ENCODE data around the gene PAQR9.
"Not testable (repeated sequence)": the region's sequence is repeated elsewhere in the genome, so short reads cannot be mapped to it uniquely, and the experiment has no call there.

The PAQR9 gene

GRCh38 chr3:142999881-143000280 is 36.4 kb upstream of the PAQR9 start:
- DNase-seq (ENCODE audit: insufficient read length, low spot score) (no peak), FAIRE-seq (no peak)
- TF ChIP-seq PAX5 (IDR thresholded peaks at IDR 0.05; ENCODE audit: insufficient read depth, low read length, severe bottlenecking) (no peak), POU2F2 (IDR thresholded peaks at IDR 0.05; ENCODE audit: low read depth, low read length) (no peak), POLR2A (IDR thresholded peaks at IDR 0.05; ENCODE audit: low read depth, low read length) (no peak), POLR2AphosphoS5 (IDR thresholded peaks at IDR 0.05; ENCODE audit: low read depth, low read length) (no peak), TAF1 (IDR thresholded peaks at IDR 0.05; ENCODE audit: low read depth, low read length) (no peak), SPI1 (IDR thresholded peaks at IDR 0.05; ENCODE audit: low read depth, low read length) (no peak)

DNA sequence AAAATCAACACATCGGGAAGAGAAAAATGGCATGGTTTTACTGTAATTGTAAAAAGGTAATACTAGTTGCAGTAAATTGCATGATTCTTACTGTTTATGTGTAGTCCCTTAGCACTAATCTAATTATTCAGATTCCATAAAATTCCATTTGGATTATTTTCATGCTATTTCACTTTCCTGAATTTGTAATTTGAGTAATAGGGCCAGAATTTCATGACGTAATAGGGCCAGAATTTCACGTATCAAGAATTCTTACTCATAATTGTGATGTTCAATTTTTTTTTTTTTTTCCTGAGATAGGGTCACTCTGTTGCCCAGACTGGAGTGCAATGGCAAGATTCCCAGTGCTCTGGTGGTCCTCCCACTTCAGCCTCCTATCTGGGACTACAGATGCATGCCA is 35.0 kb upstream of the PAQR9 start:
- DNase-seq (ENCODE audit: insufficient read length, low spot score): no peak
- TF ChIP-seq POLR2AphosphoS5 (IDR thresholded peaks at IDR 0.05; ENCODE audit: low read depth, low read length): no peak
- TF ChIP-seq POU2F2 (IDR thresholded peaks at IDR 0.05; ENCODE audit: low read depth, low read length): no peak
- TF ChIP-seq PAX5 (IDR thresholded peaks at IDR 0.05; ENCODE audit: insufficient read depth, low read length, severe bottlenecking): no peak
- no peak for TF ChIP-seq SPI1 (IDR thresholded peaks at IDR 0.05; ENCODE audit: low read depth, low read length)
- TF ChIP-seq TAF1 (IDR thresholded peaks at IDR 0.05; ENCODE audit: low read depth, low read length): no peak
- no peak for TF ChIP-seq POLR2A (IDR thresholded peaks at IDR 0.05; ENCODE audit: low read depth, low read length)
- no peak for FAIRE-seq

- no peak for FAIRE-seq
- no peak for TF ChIP-seq TAF1 (IDR thresholded peaks at IDR 0.05; ENCODE audit: low read depth, low read length)
- TF ChIP-seq POLR2A (IDR thresholded peaks at IDR 0.05; ENCODE audit: low read depth, low read length): no peak
- TF ChIP-seq POLR2AphosphoS5 (IDR thresholded peaks at IDR 0.05; ENCODE audit: low read depth, low read length): no peak
- no peak for TF ChIP-seq SPI1 (IDR thresholded peaks at IDR 0.05; ENCODE audit: low read depth, low read length)
- no peak for TF ChIP-seq PAX5 (IDR thresholded peaks at IDR 0.05; ENCODE audit: insufficient read depth, low read length, severe bottlenecking)
- no peak for TF ChIP-seq POU2F2 (IDR thresholded peaks at IDR 0.05; ENCODE audit: low read depth, low read length)
These were observed 33.9 kb upstream of the PAQR9 start for GRCh38 chr3:142997330-142997729.

GRCh38 chr3:142993958-142994442 is 30.5 kb upstream of the PAQR9 start:
- no peak for TF ChIP-seq POLR2A (IDR thresholded peaks at IDR 0.05; ENCODE audit: low read depth, low read length)
- no peak for TF ChIP-seq POU2F2 (IDR thresholded peaks at IDR 0.05; ENCODE audit: low read depth, low read length)
- no peak for TF ChIP-seq TAF1 (IDR thresholded peaks at IDR 0.05; ENCODE audit: low read depth, low read length)
- no peak for TF ChIP-seq SPI1 (IDR thresholded peaks at IDR 0.05; ENCODE audit: low read depth, low read length)
- TF ChIP-seq PAX5 (IDR thresholded peaks at IDR 0.05; ENCODE audit: insufficient read depth, low read length, severe bottlenecking): no peak
- TF ChIP-seq POLR2AphosphoS5 (IDR thresholded peaks at IDR 0.05; ENCODE audit: low read depth, low read length): no peak
- FAIRE-seq: peak; percentile 97
- peak; percentile 42 for DNase-seq (ENCODE audit: insufficient read length, low spot score)

More at GRCh38 chr3:142997330-142997729, 33.9 kb upstream of the PAQR9 start:
- DNase-seq (ENCODE audit: insufficient read length, low spot score): no peak

GRCh38 chr3:142992323-142992722 is 28.8 kb upstream of the PAQR9 start:
- DNase-seq (ENCODE audit: insufficient read length, low spot score) (no peak), FAIRE-seq (no peak)
- TF ChIP-seq POLR2AphosphoS5 (IDR thresholded peaks at IDR 0.05; ENCODE audit: low read depth, low read length) (no peak), PAX5 (IDR thresholded peaks at IDR 0.05; ENCODE audit: insufficient read depth, low read length, severe bottlenecking) (no peak), TAF1 (IDR thresholded peaks at IDR 0.05; ENCODE audit: low read depth, low read length) (no peak), SPI1 (IDR thresholded peaks at IDR 0.05; ENCODE audit: low read depth, low read length) (no peak), POU2F2 (IDR thresholded peaks at IDR 0.05; ENCODE audit: low read depth, low read length) (no peak), POLR2A (IDR thresholded peaks at IDR 0.05; ENCODE audit: low read depth, low read length) (no peak)

DNA sequence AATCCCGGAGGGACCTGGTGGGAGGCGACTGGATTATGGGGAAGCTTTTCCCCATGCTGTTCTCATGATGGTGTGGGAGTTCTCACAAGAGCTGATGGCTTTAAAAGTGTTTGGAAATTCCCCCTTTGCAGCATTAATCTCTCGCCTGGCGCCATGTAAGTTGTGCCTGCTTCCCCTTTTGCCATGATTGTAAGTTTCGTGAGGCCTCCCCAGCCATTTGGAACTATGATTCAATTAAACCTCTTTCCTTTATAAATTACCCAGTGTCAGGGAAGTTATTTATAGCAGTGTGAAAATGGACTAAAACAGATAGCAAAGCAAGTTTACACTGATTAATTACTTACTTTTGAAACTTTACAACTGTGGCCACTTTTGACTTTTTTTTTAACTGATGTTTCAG is 27.2 kb upstream of the PAQR9 start:
- peak; percentile 16 for FAIRE-seq
- TF ChIP-seq POLR2AphosphoS5 (IDR thresholded peaks at IDR 0.05; ENCODE audit: low read depth, low read length) (no peak), SPI1 (IDR thresholded peaks at IDR 0.05; ENCODE audit: low read depth, low read length) (peak; percentile 68)
- DNase-seq (ENCODE audit: insufficient read length, low spot score): no peak

DNA sequence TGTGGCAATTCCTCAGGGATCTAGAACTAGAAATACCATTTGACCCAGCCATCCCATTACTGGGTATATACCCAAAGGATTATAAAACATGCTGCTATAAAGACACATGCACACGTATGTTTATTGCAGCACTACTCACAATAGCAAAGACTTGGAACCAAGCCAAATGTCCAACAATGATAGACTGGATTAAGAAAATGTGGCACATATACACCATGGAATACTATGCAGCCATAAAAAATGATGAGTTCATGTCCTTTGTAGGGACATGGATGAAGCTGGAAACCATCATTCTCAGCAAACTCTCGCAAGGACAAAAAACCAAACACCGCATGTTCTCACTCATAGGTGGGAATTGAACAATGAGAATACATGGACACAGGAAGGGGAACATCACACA is 25.4 kb upstream of the PAQR9 start:
- not testable (repeated sequence) for DNase-seq (ENCODE audit: insufficient read length, low spot score); FAIRE-seq

DNA sequence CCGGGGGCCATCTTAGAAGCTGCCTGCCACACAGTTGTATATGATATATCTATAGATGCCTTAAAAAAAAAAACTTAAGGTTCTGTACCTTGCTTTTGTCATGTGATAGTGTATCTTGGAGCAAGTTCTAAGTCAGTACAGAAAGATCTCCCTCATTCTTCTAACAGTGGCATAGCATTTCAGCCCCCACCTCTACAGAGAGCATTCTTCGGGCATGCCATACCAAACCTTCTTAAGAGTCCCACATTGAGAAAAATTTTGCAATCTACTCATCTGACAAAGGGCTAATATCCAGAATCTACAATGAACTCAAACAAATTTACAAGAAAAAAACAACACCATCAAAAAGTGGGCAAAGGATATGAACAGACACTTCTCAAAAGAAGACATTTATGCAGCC is 24.7 kb upstream of the PAQR9 start:
- not testable (repeated sequence) for FAIRE-seq; DNase-seq (ENCODE audit: insufficient read length, low spot score)

GRCh38 chr3:142987707-142988106 is 24.2 kb upstream of the PAQR9 start:
- TF ChIP-seq PAX5 (IDR thresholded peaks at IDR 0.05; ENCODE audit: insufficient read depth, low read length, severe bottlenecking) (no peak), SPI1 (IDR thresholded peaks at IDR 0.05; ENCODE audit: low read depth, low read length) (no peak), POLR2A (IDR thresholded peaks at IDR 0.05; ENCODE audit: low read depth, low read length) (no peak), TAF1 (IDR thresholded peaks at IDR 0.05; ENCODE audit: low read depth, low read length) (no peak), POU2F2 (IDR thresholded peaks at IDR 0.05; ENCODE audit: low read depth, low read length) (no peak), POLR2AphosphoS5 (IDR thresholded peaks at IDR 0.05; ENCODE audit: low read depth, low read length) (no peak)
- FAIRE-seq (no peak), DNase-seq (ENCODE audit: insufficient read length, low spot score) (no peak)

- DNase-seq (ENCODE audit: insufficient read length, low spot score) (no peak), FAIRE-seq (no peak)
- TF ChIP-seq PAX5 (IDR thresholded peaks at IDR 0.05; ENCODE audit: insufficient read depth, low read length, severe bottlenecking) (no peak), POLR2AphosphoS5 (IDR thresholded peaks at IDR 0.05; ENCODE audit: low read depth, low read length) (no peak), SPI1 (IDR thresholded peaks at IDR 0.05; ENCODE audit: low read depth, low read length) (no peak), TAF1 (IDR thresholded peaks at IDR 0.05; ENCODE audit: low read depth, low read length) (no peak), POLR2A (IDR thresholded peaks at IDR 0.05; ENCODE audit: low read depth, low read length) (no peak), POU2F2 (IDR thresholded peaks at IDR 0.05; ENCODE audit: low read depth, low read length) (no peak)
These were observed 23.7 kb upstream of the PAQR9 start for GRCh38 chr3:142987080-142987700.

Data from GM12891 (cell line).